T-cell (primary cell): ENCODE data around the gene CTNNBL1. TPM values are rescaled to one million over a fixed set of nuclear protein-coding genes. Genes with fewer than 3 reads are reported as not detected.
A peak's percentile ranks its signal among the peaks of the same experiment; 100 is the strongest.

Experiments
- ATAC-seq, 4 experiments: fragments of 200-7000 bp in 3 of 4; fragments of 150-1000 bp in 1 of 4; cut with Tn5 transposase; replicated peaks in 1 of 4; 1 replicate in 3 of 4; 2 replicates in 1 of 4; pipeline ENCODE4 v1.10.0; 2021; ENCODE audit warnings: moderate library complexity in 3 of 4, mild to moderate bottlenecking in 2 of 4, moderate number of reproducible peaks in 1 of 4
- CTCF ChIA-PET, 2 donors: fragments of 300-600 bp; sonication (Branson Sonifier 250); formaldehyde crosslinking; loops; one replicate each; lab custom pipeline; 2022; ENCODE audit warnings: antibody characterized with exemption in 2 of 2; lab: Charles Lee
- POLR2A ChIA-PET, 2 donors: fragments of 300-600 bp; sonication (Branson Sonifier 250); formaldehyde crosslinking; loops; one replicate each; lab custom pipeline; 2022; ENCODE audit warnings: antibody characterized with exemption in 2 of 2; lab: Charles Lee
- DNase-seq, 35 experiments: peaks; one replicate each; pipeline versions ENCODE4 v3.0.0 to v3.0.0-alpha.2; 2013 to 2023
- H3K27ac ChIP-seq: one replicate; pipeline ENCODE4 v1.5.1; 2013; ENCODE audit warnings: low read length
- H3K27me3 ChIP-seq, 2 experiments: replicated peaks in 1 of 2; 1 replicate in 1 of 2; 2 replicates in 1 of 2; pipeline versions ENCODE4 v1.6.1 to v1.7.0; 2013; ENCODE audit warnings: low read length in 1 of 2, mixed read lengths in 1 of 2; ENCODE audit not compliant: control insufficient read depth in 2 of 2, insufficient read depth in 2 of 2; ENCODE audit errors: extremely low read depth in 1 of 2
- H3K36me3 ChIP-seq, 2 donors: 1 replicate in 1 of 2; 2 replicates in 1 of 2; pipeline versions ENCODE4 v1.6.1 to v1.7.0; 2013; ENCODE audit warnings: low read length in 1 of 2; ENCODE audit not compliant: control insufficient read depth in 2 of 2, insufficient read depth in 1 of 2; ENCODE audit errors: extremely low read depth in 1 of 2
- H3K4me1 ChIP-seq, 2 experiments: 1 replicate in 1 of 2; 2 replicates in 1 of 2; pipeline versions ENCODE4 v1.6.1 to v1.7.0; 2013; ENCODE audit warnings: low read length in 2 of 2, mixed read lengths in 1 of 2; ENCODE audit not compliant: insufficient read depth in 2 of 2, control insufficient read depth in 1 of 2; ENCODE audit errors: extremely low read depth in 1 of 2
- H3K4me3 ChIP-seq, 2 donors: 1 replicate in 1 of 2; 2 replicates in 1 of 2; pipeline versions ENCODE4 v1.5.1 to v1.7.0; 2013; ENCODE audit warnings: mild to moderate bottlenecking in 2 of 2, low read length in 1 of 2, moderate library complexity in 1 of 2; ENCODE audit not compliant: control insufficient read depth in 1 of 2; ENCODE audit errors: extremely low read depth in 1 of 2
- H3K9me3 ChIP-seq: 2 replicates; pipeline ENCODE4 v1.7.0; 2013
- H3K27ac Mint-ChIP-seq, 2 donors: one replicate each; pipeline ENCODE4 v1.8.0; 2020 to 2021; ENCODE audit warnings: mild to moderate bottlenecking in 2 of 2, mixed read lengths in 2 of 2
- H3K27me3 Mint-ChIP-seq, 2 donors: one replicate each; pipeline ENCODE4 v1.8.0; 2021 to 2022; ENCODE audit warnings: mixed read lengths in 2 of 2
- H3K36me3 Mint-ChIP-seq: one replicate; pipeline ENCODE4 v1.8.0; 2021; ENCODE audit warnings: mixed read lengths
- H3K4me1 Mint-ChIP-seq, 3 donors: one replicate each; pipeline ENCODE4 v1.8.0; 2020 to 2022; ENCODE audit warnings: mixed read lengths in 3 of 3, mild to moderate bottlenecking in 1 of 3
- H3K4me3 Mint-ChIP-seq, 3 donors: one replicate each; pipeline ENCODE4 v1.8.0; 2020 to 2022; ENCODE audit warnings: mild to moderate bottlenecking in 3 of 3, mixed read lengths in 3 of 3, moderate library complexity in 3 of 3
- H3K9me3 Mint-ChIP-seq, 3 donors: one replicate each; pipeline ENCODE4 v1.8.0; 2020 to 2022; ENCODE audit warnings: mixed read lengths in 3 of 3
- whole genome bisulfite sequencing: methylation state at CpG from one replicate; pipeline ENCODE4 v1.1.5; 2013; ENCODE audit warnings: missing lambda C conversion rate; ENCODE audit not compliant: insufficient coverage; 5-methylcytosine and 5-hydroxymethylcytosine counted together
- total RNA-seq, 35 experiments: library from RNA in 6 of 35; stranded (reverse) in 6 of 35; fragments of 120-200 nt in 1 of 35; gene quantifications; one replicate each; pipeline versions ENCODE4 v1.2.1 to v1.2.4 and lab custom pipeline; 2013 to 2026

The CTNNBL1 gene
- total RNA-seq, 5 donors from 2014 or later (not counting 1 experiment from before 2014, with no cell fraction given): 44.6 to 52.4 (median 49.4) TPM

DNA sequence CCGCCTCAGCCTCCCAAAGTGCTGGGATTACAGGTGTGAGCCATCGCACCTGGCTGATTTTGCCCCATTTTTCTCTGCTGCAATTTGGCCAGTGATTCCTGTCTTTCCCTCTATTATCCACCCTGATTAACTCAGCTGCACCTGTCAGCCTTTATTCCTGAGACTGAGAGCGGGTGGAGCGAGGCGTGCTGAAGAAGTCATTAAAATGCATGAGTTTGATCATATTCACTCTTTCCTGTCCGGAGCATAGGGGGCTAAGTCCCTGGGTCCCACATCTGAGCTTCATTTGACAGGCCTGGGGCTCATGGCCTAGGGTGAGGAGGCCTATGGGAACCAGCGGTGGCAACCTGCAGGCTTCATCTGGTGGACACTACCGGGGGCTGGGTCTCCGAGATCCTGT is 25.7 kb upstream of the CTNNBL1 start:
- POLR2A ChIA-PET: no interaction called here
- 94% methylated on average over 9 of the region's 9 CpGs for WGBS

DNA sequence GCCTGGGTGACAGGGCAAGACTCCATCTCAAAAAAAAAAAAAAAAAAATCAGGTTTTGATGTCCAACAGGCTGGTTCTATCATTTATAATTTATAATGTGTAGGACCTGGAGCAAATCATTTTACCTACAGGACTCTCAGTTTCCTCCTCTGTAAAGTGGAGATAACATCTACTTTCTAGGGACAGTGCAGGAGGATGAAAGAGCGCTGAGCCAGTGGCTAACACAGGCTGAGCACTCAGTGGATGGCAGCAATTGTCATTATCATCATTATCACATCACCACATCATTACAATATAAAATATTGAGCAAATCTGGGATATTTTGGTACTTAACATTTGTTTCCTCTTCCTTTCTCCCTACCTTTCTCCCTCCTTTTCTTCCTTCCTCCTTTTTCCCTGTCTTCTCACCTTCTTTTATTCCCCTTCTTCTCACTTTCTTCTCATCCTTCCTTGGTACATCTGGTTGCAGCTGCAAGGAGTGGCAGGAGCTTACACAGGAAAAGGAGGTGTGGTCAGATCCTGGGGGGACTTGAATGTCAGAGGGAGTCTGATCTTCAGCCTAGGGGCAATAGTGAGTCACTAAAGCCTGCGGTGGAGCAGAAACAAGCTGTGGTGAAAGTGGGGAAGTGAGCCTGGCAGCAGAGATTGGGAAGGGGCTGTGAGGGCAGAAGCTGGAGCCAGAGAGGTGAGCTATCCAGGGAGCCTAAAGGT is 24.6 kb upstream of the CTNNBL1 start:
- WGBS: 0% methylated on average over 1 of the region's 2 CpGs
- peaks cover 4 to 7% (median 6%) of the 10 kb centered on the region in 3 donors for H3K9me3 Mint-ChIP-seq
- peaks cover 38 to 46% of the 10 kb centered on the region in 2 donors for H3K27me3 Mint-ChIP-seq
- no peaks in the 10 kb centered on the region for H3K4me1 Mint-ChIP-seq
- no peaks in the 10 kb centered on the region for H3K4me1 ChIP-seq
- H3K27ac ChIP-seq: no peak overlapping the region
- H3K4me3 Mint-ChIP-seq: no peak overlapping the region
- H3K9me3 ChIP-seq: no peaks in the 10 kb centered on the region
- no peak overlapping the region for H3K27ac Mint-ChIP-seq
- ATAC-seq (no peak), DNase-seq (peak in 1 of 35 experiments; percentile 4)
- peaks cover 3 to 33% of the 10 kb centered on the region in 2 experiments for H3K27me3 ChIP-seq
- no peaks in the 10 kb centered on the region for H3K36me3 ChIP-seq
- H3K4me3 ChIP-seq: no peak overlapping the region
- CTCF ChIA-PET: no interaction called here
- no peaks in the 10 kb centered on the region for H3K36me3 Mint-ChIP-seq
- POLR2A ChIA-PET: no interaction called here

More for the DNA sequence above, 25.7 kb upstream of the CTNNBL1 start:
- Mint-ChIP-seq H3K36me3 (no peaks in the 10 kb centered on the region), H3K27me3 (peaks cover 33 to 44% of the 10 kb centered on the region in 2 donors), H3K9me3 (peaks cover 4 to 7% (median 6%) of the 10 kb centered on the region in 3 donors), H3K27ac (no peak overlapping the region), H3K4me1 (no peaks in the 10 kb centered on the region), H3K4me3 (no peak overlapping the region)
- Histone ChIP-seq H3K4me3 (no peak overlapping the region), H3K9me3 (no peaks in the 10 kb centered on the region), H3K4me1 (no peaks in the 10 kb centered on the region), H3K27ac (no peak overlapping the region), H3K27me3 (peaks cover 3 to 33% of the 10 kb centered on the region in 2 experiments), H3K36me3 (no peaks in the 10 kb centered on the region)
- ATAC-seq: no peak
- CTCF ChIA-PET: no interaction called here
- no peak for DNase-seq

DNA sequence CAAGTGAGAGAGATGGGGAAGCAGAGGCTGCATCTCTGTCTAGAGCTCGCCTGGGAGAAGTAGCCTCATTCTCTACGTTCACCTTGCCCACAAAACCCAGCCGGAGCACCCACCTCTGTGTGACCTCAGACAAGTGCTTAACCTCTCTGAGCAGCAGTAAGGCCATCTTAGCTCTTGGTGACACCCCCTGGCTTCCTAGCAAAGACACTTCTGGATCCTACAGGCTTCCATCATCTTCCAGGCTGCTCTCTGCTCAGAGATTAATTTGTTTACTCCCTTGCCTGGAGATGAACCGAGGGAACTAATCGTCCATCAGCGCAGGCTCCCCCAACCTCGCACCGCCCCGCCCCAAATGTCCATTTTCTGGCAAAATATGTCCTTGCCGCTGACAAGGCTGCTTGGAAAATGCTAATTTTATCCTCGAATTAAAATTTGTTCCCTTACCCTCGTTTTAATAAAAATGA is 24.0 kb upstream of the CTNNBL1 start:
- 65% methylated on average over 12 of the region's 12 CpGs for WGBS
- Histone ChIP-seq H3K27me3 (peaks cover 3 to 33% of the 10 kb centered on the region in 2 experiments), H3K27ac (no peak overlapping the region), H3K4me1 (no peaks in the 10 kb centered on the region), H3K9me3 (no peaks in the 10 kb centered on the region), H3K36me3 (no peaks in the 10 kb centered on the region), H3K4me3 (no peak overlapping the region)
- Mint-ChIP-seq H3K36me3 (no peaks in the 10 kb centered on the region), H3K4me1 (no peaks in the 10 kb centered on the region), H3K27me3 (peaks cover 35 to 46% of the 10 kb centered on the region in 2 donors), H3K27ac (no peak overlapping the region), H3K4me3 (no peak overlapping the region), H3K9me3 (peaks cover 0 to 4% (median 2%) of the 10 kb centered on the region in 3 donors)
- ATAC-seq: no peak
- ChIA-PET CTCF (no interaction called here), POLR2A (no interaction called here)
- no peak for DNase-seq

DNA sequence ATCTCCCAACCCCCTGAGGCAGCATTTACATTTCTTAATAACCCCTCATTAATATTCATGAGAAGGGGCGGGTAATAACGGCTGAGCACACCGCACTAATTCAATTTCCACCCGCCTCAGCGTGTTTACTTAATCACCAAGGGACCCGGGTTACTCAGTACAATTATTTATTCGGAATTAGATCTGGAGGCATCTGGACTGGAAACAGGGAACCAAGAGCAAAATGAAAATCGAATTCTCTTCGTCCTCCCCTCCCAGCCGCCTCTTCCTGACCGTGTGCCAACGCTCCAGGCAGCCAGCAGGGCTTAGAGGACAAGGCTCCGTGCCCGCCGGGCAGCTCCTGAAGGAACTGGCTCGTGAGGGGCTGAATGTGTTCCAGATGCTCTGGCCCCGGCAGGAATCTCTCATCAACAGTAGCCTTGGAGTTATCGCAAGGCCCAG is 23.5 kb upstream of the CTNNBL1 start:
- peaks cover 3 to 36% of the 10 kb centered on the region in 2 experiments for H3K27me3 ChIP-seq
- H3K4me3 ChIP-seq: no peak overlapping the region
- H3K4me1 Mint-ChIP-seq: no peaks in the 10 kb centered on the region
- peak overlapping the region in 1 of 2 donors; percentile 31 for H3K27ac Mint-ChIP-seq
- no peak overlapping the region for H3K27ac ChIP-seq
- ATAC-seq (no peak), DNase-seq (no peak)
- ChIA-PET POLR2A (no interaction called here), CTCF (no interaction called here)
- peaks cover 35 to 46% of the 10 kb centered on the region in 2 donors for H3K27me3 Mint-ChIP-seq
- peaks cover 0 to 4% (median 0%) of the 10 kb centered on the region in 3 donors for H3K9me3 Mint-ChIP-seq
- H3K36me3 ChIP-seq: no peaks in the 10 kb centered on the region
- no peaks in the 10 kb centered on the region for H3K9me3 ChIP-seq
- H3K4me3 Mint-ChIP-seq: no peak overlapping the region
- no peaks in the 10 kb centered on the region for H3K4me1 ChIP-seq
- no peaks in the 10 kb centered on the region for H3K36me3 Mint-ChIP-seq
- 60% methylated on average over 18 of the region's 18 CpGs for WGBS

DNA sequence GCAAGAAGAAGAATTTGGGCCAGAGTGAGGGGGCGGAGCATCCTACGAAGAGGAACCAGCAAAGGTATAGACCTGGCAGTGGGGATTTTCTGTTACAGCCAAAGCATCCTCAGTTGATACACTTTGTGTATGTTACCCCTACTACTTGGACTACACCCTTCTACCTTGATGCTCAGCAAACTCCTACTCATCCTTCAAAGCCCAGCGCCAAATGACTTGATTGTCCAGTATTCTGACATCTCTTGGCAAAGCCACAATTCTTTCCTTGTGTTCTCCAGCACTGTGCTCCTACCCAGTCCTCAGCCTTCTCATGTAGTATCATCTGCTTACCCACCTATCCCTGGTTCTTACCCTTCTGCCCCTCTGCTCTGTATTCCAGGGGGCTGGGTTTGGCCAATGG is 21.7 kb upstream of the CTNNBL1 start:
- H3K27me3 Mint-ChIP-seq: peaks cover 38 to 51% of the 10 kb centered on the region in 2 donors
- no peaks in the 10 kb centered on the region for H3K36me3 ChIP-seq
- H3K9me3 ChIP-seq: no peaks in the 10 kb centered on the region
- no peaks in the 10 kb centered on the region for H3K4me1 Mint-ChIP-seq
- H3K36me3 Mint-ChIP-seq: no peaks in the 10 kb centered on the region
- peaks cover 3 to 36% of the 10 kb centered on the region in 2 experiments for H3K27me3 ChIP-seq
- H3K27ac Mint-ChIP-seq: no peak overlapping the region
- ChIA-PET CTCF (interaction anchor here in 1 of 2 donors (1.0 kb wide), 1 partner anchor 12 kb away, joined by 3 read pairs; no protein-coding TSS in a partner anchor), POLR2A (no interaction called here)
- H3K4me3 ChIP-seq: no peak overlapping the region
- H3K9me3 Mint-ChIP-seq: no peaks in the 10 kb centered on the region
- no peak for DNase-seq
- no peak overlapping the region for H3K27ac ChIP-seq
- no peak overlapping the region for H3K4me3 Mint-ChIP-seq
- ATAC-seq: no peak
- 96% methylated on average over 3 of the region's 3 CpGs for WGBS
- no peaks in the 10 kb centered on the region for H3K4me1 ChIP-seq

DNA sequence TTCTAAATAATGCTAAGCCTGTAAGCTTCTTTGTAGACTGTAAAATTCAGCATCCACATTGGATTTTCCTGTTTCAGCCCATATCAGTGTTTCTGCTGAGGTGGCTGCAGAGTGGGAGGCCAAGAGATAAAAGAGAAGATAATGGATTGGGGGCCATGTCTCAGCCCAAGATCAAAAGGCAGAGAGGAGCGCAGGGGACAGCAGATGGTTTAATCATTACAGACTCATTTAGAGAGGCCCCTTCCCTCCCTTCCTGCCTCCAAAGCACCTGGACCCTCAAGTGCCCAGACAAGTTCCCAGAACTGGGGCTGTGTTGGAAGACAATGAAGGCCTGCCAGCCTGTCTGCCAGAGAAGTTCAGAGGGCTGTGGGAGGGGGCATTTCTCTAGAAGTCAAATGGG is 20.4 kb upstream of the CTNNBL1 start:
- Histone ChIP-seq H3K27ac (no peak overlapping the region), H3K27me3 (peaks cover 6 to 36% of the 10 kb centered on the region in 2 experiments), H3K9me3 (no peaks in the 10 kb centered on the region), H3K4me3 (no peak overlapping the region), H3K36me3 (no peaks in the 10 kb centered on the region), H3K4me1 (no peaks in the 10 kb centered on the region)
- CTCF ChIA-PET: interaction anchor here in 1 of 2 donors (0.7 kb wide), 1 partner anchor 39 kb away, joined by 7 read pairs; no protein-coding TSS in a partner anchor
- no peak for DNase-seq
- Mint-ChIP-seq H3K36me3 (no peaks in the 10 kb centered on the region), H3K9me3 (no peaks in the 10 kb centered on the region), H3K4me1 (no peaks in the 10 kb centered on the region), H3K4me3 (no peak overlapping the region), H3K27ac (no peak overlapping the region), H3K27me3 (peaks cover 42 to 55% of the 10 kb centered on the region in 2 donors)
- no peak for ATAC-seq
- no CpG with 5 or more reads among the region's 1 CpG for WGBS
- POLR2A ChIA-PET: no interaction called here
